K562 (cell line): ENCODE results near the gene RTF2. TPM values are rescaled to one million over a fixed set of nuclear protein-coding genes. Genes with fewer than 3 reads are reported as not detected.

Experiments used
- BMI1 ChIP-seq: fragments of 150-350 bp; IDR thresholded peaks from 2 replicates; pipeline ENCODE4 v1.6.1; 2014; ENCODE audit warnings: low read length
- BRD9 ChIP-seq: fragments of 450-650 bp; IDR thresholded peaks from 2 replicates; pipeline ENCODE4 v1.6.1; 2018; ENCODE audit warnings: low read depth; ENCODE audit not compliant: partially characterized antibody
- E2F1 ChIP-seq: sonication (generic); formaldehyde crosslinking; IDR thresholded peaks from 2 replicates; pipeline ENCODE4 v1.8.1; 2023; ENCODE audit warnings: mild to moderate bottlenecking, missing genetic modification reagents, moderate library complexity
- ETS1 ChIP-seq: conservative IDR thresholded peaks from 2 replicates; pipeline ENCODE4 v1.6.1; 2011; ENCODE audit warnings: low read depth, mild to moderate bottlenecking, low read length; ENCODE audit not compliant: control insufficient read depth
- HIVEP1 ChIP-seq: fragments of 250-450 bp; sonication (Bioruptor Pico); IDR thresholded peaks from 2 replicates; pipeline ENCODE4 v1.4.0; 2020; ENCODE audit warnings: mild to moderate bottlenecking
- NCOA2 ChIP-seq, 2 experiments: fragments of 450-650 bp; IDR thresholded peaks; 2 replicates each; pipeline ENCODE4 v1.6.1; 2018; ENCODE audit warnings: mild to moderate bottlenecking in 2 of 2, moderate library complexity in 1 of 2; ENCODE audit not compliant: partially characterized antibody in 2 of 2
- SMAD3 ChIP-seq: fragments of 450-650 bp; formaldehyde crosslinking; conservative IDR thresholded peaks from 2 replicates; pipeline ENCODE4 v1.4.0; 2020; ENCODE audit warnings: mild to moderate bottlenecking
- SP1 ChIP-seq: sonication (generic); formaldehyde crosslinking; IDR thresholded peaks from 2 replicates; pipeline ENCODE4 v1.8.1; 2022; ENCODE audit warnings: mild to moderate bottlenecking, missing genetic modification reagents
- ZNF639 ChIP-seq, 2 experiments: fragments of 200-800 bp in 1 of 2; sonication (Bioruptor generic) in 1 of 2; sonication (generic) in 1 of 2; formaldehyde crosslinking in 1 of 2; IDR thresholded peaks in 1 of 2; conservative IDR thresholded peaks in 1 of 2; 2 replicates each; pipeline versions ENCODE4 v1.5.0 to v1.6.1; 2016 to 2020; ENCODE audit warnings: missing compliant biosample characterization in 1 of 2, missing genetic modification characterization in 1 of 2, missing genetic modification reagents in 1 of 2
- polyA plus RNA-seq, 8 experiments: library from polyadenylated mRNA; depleted of rRNA in 4 of 8; stranded (reverse) in 5 of 8; unstranded in 3 of 8; fragments of >200 nt; fragmentation: Nextera tagmentation in 2 of 8; fragmentation: Illumina TruSeq in 1 of 8; extraction: Ambion mirVana in 2 of 8; extraction: Trizol in 1 of 8; gene quantifications; 2 replicates each; pipeline versions ENCODE4 v1.2.1 to v1.2.3, GENCODE V29; 2011 to 2014; ENCODE audit warnings: inconsistent platforms in 1 of 8, missing spikeins in 1 of 8
- total RNA-seq, 7 experiments: library from RNA; depleted of rRNA in 6 of 7; stranded (reverse); fragments of >200 nt in 6 of 7; fragmentation: Illumina TruSeq in 2 of 7; extraction: Trizol in 2 of 7; gene quantifications; 2 replicates each; pipeline versions ENCODE4 v1.2.1 to v1.2.3, GENCODE V29; 2011 to 2021; ENCODE audit warnings: low replicate concordance in 1 of 7
- TF ChIP-seq, protein P1 (sequence below): sonication (generic); formaldehyde crosslinking; IDR thresholded peaks from 2 replicates; pipeline ENCODE4 v1.4.0; 2020; ENCODE audit warnings: mild to moderate bottlenecking, missing genetic modification reagents
- TF ChIP-seq, protein P2 (sequence below), 2 experiments: fragments of 450-650 bp; IDR thresholded peaks; 2 replicates each; pipeline ENCODE4 v1.6.1; 2016; ENCODE audit warnings: mild to moderate bottlenecking in 2 of 2, borderline replicate concordance in 1 of 2, low read depth in 1 of 2, moderate library complexity in 1 of 2

Gene RTF2
- total and polyA plus RNA-seq, 9 of the 15 experiments (the other 6 are each of a cell fraction or from before 2014, with no cell fraction given): 67.0 to 177 (median 84.9) TPM

DNA sequence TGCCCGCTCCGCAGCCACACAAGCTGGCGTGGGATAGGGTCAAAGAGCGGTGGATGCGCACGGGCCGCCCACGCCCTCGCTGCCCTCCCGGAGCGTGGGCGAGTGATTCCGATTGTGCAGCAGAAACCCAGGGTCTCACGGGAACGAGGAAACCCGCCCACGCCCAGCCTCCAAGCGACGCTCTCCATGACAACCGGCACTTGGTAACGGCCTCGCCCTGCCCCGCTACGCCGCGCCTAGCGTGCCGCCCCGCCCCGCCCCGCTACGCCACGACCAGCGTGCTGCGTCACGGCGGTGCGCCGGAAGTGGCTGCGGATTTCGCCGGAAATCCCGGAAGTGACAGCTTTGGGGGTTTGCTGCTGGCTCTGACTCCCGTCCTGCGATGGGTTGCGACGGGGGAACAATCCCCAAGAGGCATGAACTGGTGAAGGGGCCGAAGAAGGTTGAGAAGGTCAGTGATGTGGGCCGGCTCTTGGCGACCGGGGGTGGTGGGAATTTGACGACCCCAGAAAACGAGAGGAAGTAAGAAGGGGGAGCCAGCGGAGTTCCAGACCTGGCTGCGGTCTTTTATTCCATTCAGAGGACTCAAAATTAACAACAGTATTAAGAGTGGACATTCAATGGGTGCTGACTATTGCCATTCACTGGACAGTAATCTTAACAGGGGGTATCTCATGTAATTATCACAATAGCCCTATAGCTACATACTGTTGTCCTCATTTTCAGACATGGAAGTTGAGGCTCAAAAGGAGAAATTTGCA is at the start of gene RTF2 (continued):
- peak; percentile 79 for TF ChIP-seq ETS1
- no peak for TF ChIP-seq BRD9
- TF ChIP-seq SP1 (CRISPR knock-in tag): peak; percentile 96
- TF ChIP-seq E2F1: peak; percentile 58; the same call in 1 of the 2 replicates
- TF ChIP-seq, protein P1, sequence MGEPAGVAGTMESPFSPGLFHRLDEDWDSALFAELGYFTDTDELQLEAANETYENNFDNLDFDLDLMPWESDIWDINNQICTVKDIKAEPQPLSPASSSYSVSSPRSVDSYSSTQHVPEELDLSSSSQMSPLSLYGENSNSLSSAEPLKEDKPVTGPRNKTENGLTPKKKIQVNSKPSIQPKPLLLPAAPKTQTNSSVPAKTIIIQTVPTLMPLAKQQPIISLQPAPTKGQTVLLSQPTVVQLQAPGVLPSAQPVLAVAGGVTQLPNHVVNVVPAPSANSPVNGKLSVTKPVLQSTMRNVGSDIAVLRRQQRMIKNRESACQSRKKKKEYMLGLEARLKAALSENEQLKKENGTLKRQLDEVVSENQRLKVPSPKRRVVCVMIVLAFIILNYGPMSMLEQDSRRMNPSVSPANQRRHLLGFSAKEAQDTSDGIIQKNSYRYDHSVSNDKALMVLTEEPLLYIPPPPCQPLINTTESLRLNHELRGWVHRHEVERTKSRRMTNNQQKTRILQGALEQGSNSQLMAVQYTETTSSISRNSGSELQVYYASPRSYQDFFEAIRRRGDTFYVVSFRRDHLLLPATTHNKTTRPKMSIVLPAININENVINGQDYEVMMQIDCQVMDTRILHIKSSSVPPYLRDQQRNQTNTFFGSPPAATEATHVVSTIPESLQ: no peak
- TF ChIP-seq NCOA2 (IDR thresholded peaks at IDR 0.05; ENCODE audit: partially characterized antibody in 2 of 2): no peak
- peak in 1 of 2 experiments; percentile 48; a peak in 1 of 4 replicates for TF ChIP-seq ZNF639 (CRISPR knock-in tag; conservative IDR thresholded peaks at IDR 0.05 in 1 of 2, IDR thresholded peaks at IDR 0.05 in 1 of 2)
- peak; percentile 97 for TF ChIP-seq BMI1
- TF ChIP-seq, protein P2, sequence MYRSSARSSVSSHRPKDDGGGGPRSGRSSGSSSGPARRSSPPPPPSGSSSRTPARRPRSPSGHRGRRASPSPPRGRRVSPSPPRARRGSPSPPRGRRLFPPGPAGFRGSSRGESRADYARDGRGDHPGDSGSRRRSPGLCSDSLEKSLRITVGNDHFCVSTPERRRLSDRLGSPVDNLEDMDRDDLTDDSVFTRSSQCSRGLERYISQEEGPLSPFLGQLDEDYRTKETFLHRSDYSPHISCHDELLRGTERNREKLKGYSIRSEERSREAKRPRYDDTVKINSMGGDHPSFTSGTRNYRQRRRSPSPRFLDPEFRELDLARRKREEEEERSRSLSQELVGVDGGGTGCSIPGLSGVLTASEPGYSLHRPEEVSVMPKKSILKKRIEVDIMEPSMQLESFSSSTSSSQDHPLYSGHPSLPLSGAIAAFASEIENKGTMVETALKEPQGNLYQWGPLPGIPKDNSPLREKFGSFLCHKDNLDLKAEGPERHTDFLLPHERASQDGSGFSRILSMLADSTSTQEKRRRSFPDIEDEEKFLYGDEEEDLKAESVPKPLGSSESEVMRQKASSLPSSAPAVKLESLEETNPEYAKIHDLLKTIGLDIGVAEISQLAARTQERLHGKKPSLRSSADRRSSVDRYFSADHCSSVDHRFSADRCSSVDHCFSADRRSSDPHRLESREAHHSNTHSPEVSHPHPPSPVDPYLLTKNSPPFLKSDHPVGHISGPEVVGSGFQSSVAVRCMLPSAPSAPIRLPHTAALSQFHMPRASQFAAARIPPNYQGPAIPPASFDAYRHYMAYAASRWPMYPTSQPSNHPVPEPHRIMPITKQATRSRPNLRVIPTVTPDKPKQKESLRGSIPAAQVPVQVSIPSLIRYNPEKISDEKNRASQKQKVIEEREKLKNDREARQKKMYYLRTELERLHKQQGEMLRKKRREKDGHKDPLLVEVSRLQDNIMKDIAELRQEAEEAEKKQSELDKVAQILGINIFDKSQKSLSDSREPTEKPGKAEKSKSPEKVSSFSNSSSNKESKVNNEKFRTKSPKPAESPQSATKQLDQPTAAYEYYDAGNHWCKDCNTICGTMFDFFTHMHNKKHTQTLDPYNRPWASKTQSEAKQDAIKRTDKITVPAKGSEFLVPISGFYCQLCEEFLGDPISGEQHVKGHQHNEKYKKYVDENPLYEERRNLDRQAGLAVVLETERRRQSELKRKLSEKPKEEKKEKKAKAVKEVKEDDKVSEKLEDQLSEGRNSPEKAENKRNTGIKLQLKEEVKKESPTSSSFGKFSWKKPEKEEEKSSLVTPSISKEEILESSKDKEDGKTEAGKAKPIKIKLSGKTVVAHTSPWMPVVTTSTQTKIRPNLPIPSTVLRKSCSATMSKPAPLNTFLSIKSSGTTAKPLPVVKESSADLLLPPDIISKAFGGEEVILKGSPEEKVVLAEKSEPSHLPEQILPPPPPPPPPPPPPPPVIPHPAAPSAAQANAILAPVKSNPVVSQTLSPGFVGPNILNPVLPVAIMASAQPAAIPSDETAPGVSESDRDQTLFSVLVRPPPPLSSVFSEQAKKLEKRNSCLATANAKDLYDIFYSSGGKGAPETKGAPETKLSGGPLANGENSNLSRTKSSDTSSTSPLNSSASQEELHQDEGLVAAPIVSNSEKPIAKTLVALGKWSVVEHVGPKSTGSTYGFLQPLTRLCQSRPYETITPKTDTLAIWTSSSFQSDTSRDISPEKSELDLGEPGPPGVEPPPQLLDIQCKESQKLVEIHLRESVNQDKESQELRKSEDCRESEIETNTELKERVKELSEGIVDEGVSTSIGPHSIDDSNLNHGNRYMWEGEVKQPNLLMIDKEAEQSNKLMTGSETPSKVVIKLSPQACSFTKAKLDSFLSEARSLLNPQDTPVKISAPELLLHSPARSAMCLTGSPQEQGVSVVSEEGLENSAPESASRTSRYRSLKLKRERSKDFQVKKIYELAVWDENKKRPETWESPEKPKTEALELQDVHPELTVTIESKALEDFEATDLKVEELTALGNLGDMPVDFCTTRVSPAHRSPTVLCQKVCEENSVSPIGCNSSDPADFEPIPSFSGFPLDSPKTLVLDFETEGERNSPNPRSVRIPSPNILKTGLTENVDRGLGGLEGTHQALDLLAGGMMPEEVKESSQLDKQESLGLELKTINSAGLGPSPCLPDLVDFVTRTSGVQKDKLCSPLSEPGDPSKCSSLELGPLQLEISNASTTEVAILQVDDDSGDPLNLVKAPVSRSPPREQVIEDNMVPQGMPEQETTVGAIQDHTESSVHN (IDR thresholded peaks at IDR 0.05; ENCODE audit: borderline replicate concordance in 1 of 2, low read depth in 1 of 2): no peak
- TF ChIP-seq SMAD3 (CRISPR knock-in tag): no peak
- TF ChIP-seq HIVEP1 (CRISPR knock-in tag): no peak
